SH-SY5Y (cell line): ENCODE measurements around the gene STAT3.

ENCODE experiments used
- GATA2 ChIP-seq: IDR thresholded peaks from 2 replicates; pipeline ENCODE4 v1.6.1; 2011; ENCODE audit warnings: mild to moderate bottlenecking, low read depth, low read length
- GATA3 ChIP-seq: IDR thresholded peaks from 2 replicates; pipeline ENCODE4 v1.6.1; 2011; ENCODE audit warnings: low read depth, mild to moderate bottlenecking, low read length, moderate library complexity

STAT3 gene

DNA sequence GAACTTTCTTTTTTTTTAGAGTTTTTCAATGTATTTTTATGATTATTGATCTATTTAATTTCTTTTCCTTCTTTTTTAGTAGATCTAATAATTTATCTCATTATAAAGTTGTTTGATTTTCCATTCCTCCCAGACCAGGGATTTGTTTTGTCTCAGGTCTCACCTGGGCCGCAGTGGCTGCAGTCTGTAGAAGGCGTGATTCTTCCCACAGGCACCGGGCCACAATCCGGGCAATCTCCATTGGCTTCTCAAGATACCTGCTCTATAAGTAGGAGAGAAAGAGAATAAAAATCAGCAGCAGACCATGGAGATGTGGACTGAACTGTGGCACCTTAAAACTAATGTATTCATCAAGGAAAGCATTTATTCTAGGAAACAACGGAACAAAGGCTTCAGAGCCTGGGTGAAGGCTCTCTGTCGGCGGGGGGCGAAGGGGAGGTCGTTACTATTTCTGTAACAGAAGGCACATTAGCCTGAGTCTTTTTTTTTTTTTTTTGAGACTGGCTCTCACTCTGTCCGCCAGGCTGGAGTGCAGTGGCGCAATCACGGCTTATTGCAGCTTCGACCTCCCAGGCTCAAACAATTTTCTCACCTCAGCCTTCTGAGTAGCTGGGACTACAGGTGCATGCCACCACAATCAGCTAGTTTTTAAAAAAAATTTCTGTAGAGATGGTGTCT is 42.7 kb downstream of the STAT3 start:
- TF ChIP-seq GATA2, result no peak
- no peak for TF ChIP-seq GATA3

DNA sequence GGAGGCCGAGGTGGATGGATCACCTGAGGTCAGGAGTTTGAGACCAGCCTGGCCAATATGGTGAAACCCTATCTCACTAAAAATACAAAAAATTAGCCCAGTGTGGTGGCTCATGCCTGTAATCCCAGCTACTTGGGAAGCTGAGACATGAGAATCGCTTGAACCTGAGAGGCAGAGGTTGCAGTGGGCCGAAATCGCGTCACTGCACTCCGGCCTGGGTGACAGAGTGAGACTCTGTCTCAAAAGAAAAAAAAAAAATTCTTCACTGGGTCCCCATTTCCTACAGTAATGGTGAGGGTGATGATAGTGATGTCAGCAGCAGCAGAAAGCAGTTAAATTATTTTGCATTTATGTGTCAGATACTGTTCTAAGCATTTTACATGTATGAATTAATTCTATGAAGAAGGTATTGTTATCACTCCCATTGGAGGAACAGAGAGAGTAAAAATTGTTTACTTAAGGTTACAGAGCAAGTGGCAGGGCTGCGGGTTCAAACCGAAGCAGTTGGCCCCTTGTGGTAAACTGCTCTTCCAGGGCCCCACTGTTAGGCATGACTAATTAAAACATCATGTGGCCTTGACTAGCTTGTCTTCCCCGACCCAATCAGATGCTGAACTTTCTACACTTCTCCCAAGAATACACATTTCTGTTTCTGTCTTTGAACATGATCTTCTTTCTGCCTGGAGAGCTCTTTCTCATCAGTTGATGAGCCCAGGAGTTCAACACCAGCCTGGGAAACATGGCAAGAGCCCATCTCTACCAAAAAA is 45.8 kb downstream of the STAT3 start:
- TF ChIP-seq GATA3 (no peak), GATA2 (no peak)

DNA sequence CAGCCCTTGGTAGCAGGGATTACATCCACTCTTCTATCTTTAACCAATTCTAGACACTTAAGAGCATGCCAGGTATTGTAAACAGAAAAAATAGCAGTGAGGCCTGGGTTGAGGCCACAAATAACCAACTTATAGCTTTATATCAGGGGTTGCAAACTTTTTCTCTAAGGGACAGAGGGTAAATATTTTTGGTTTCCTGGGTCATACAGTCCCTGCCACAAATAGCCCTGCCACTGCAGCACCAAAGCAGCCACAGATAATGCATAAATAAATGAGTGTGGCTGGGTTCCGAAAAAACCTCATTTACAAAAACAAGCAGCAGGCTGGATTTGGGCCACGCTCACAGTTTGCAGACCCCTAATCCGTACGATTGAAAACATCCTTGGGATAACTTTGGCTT is 46.7 kb downstream of the STAT3 start:
- TF ChIP-seq GATA3 (no peak), GATA2 (no peak)

DNA sequence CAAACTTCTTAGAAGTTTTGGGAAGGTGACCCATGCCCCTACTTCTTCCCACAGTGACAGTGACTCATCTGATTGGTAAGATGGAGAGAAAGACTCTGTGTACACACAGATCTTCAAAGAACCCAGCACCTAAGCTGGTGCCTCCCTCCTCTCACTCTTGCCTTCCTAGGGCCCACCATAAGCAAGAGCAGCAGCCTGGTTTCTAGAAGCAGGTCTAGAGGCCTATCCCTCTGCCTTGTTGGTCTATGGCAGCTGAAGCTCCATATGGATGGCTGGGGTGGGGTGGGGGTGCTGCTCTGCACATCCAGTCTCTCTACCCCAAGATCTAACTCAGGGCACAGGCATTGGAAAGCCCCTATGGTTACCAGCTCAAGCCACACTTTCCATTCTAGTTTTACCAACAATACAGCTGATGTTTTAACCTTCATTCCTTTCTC is 47.5 kb downstream of the STAT3 start:
- no peak for TF ChIP-seq GATA2
- TF ChIP-seq GATA3, result no peak

DNA sequence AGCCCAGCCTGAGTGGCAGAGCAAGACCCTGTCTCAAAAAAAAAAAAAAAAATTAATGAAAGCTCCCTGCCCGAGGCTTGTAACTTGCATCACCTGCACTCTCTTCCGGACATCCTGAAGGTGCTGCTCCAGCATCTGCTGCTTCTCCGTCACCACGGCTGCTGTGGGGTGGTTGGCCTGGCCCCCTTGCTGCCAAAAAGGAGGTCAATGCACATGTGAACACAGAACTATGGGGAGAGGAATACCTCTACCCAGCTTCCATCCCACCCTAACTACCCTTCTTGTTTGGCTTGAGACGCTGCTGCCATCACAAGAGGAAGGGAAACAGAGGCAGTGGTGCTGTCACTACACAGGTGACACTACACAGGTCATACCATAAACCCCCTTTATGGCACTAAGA is 49.0 kb downstream of the STAT3 start:
- TF ChIP-seq GATA3 (no peak), GATA2 (no peak)

DNA sequence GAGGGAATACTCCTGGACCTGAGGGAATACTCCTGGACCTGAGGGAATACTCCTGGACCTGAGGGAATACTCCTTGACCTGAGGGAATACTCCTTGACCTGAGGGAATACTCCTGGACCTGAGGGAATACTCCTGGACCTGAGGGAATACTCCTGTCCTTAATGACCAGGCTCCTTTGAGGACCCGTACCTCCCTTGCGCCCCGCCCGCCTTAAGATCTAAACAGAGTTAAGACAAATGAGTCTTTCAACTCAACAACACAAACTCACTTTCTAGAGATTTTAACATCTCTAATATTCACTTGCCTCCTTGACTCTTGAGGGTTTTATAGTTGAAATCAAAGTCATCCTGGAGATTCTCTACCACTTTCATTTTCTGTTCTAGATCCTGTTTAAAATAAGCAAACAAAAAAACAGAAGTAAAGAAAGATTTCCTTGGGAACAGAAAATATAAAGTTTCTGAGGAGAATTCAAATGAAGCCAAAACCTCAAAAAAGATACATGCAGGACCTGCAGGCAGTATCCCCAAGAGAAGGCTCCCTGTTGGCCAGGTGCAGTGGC is 49.7 kb downstream of the STAT3 start:
- TF ChIP-seq GATA2 (no peak), GATA3 (no peak)

DNA sequence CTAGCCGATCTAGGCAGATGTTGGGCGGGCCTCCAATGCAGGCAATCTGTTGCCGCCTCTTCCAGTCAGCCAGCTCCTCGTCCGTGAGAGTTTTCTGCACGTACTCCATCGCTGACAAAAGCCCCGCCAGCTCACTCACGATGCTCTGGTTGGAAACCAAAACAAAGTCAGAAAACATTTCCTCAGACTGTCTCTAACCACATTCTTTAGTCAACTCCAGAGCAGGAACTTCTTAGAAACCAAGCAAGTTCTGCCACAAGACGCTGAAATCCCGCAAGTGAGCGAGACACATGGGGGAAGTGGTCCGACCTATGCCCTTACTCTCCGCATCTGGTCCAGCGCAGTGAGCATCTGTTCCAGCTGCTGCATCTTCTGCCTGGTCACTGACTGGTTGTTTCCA is 50.8 kb downstream of the STAT3 start:
- TF ChIP-seq GATA2, result no peak

DNA sequence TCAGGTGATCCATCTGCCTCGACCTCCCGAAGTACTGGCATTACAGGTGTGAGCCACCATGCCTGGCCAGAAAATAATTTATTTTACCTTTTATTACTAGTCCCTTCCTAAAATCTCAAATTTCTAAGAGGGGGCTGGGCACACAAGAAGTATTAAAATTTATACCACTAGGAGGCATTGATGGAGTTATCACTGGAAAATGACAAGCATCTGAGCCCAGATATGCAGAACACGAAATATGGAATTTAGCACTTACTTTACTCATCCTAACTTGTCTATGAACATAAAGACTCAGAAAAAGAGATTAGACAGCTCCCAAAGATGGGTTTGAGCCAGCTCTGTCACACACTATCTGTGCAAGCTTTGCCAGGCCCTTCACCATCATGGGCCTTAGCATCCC is 53.6 kb downstream of the STAT3 start:
- TF ChIP-seq GATA3 (no peak), GATA2 (no peak)

DNA sequence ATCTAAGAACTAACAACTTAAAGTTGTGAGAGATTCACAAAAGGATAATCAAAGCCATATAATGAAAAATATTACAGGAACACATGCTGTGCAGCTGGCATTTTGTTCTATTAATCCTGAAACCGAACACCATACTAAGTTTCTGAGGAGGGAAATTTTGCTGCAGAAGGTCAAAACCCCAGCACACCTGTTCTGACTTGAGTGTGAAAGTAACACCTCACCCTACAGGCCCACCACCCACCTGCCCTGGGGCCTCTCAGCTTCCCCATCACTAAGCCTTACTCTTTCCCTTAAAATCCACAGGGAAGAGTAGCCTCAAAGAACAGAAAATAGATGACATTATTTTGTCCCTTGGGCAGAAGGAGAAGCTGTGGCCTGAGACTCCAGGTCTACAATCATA is 55.2 kb downstream of the STAT3 start:
- no peak for TF ChIP-seq GATA3
- TF ChIP-seq GATA2, result no peak

DNA sequence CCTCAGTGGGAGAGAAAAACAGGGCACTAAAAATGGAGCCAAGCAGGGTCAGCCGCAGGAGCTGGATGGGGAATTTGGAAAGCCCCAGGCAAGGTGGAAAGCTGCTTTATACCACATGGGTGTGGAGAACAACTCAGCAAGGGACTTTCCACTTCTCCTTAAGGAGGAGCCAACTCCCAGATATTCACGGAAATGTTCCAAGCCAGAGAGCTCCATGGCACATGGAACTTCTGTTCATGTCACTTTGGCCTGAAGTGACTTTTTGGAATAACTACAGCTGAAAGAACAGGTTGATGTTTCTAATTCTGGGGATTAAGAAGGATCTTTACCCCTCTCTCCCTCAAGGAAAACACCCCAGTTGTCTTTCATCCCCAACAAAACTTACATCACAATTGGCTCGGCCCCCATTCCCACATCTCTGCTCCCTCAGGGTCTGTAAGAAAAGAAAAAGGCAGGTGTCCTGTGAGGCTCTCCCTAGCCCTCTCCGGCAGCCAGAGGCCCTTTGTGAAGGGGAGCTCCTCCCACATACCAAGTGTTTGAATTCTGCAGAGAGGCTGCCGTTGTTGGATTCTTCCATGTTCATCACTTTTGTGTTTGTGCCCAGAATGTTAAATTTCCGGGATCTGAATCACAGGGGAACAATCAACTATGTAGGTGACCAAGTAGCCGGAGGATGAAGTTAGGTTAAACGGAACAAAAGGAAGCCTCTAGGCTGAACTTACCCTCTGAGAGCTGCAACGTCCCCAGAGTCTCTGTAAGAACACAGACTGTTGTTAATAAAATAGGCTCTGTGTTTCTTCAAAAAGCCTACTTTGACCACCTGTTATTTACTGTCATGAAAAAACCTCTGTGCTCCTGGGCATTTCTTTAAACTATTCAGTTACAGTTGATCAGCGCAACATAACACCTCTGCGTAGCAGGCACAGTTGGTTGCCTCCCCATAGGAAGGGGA is 58.9 kb downstream of the STAT3 start:
- TF ChIP-seq GATA2 (no peak), GATA3 (no peak)

DNA sequence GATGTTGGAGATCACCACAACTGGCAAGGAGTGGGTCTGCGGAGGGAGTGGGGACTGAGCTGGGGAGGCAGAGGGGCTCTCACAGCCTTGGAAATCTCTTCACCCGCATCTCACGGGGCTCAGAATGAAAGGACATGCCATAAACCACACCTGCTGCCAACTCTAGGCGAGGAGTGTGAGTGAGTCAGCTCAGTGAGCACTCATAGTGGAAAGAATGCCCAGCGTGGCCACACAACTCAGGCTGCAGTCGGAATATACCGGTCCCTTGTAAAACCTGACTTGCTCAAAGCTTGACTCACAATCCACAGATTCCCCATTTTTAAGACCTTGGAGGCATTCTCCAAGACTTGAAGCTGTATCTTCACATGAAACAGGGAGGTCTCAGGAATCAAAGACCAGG is 63.2 kb downstream of the STAT3 start:
- TF ChIP-seq GATA2, result no peak
- TF ChIP-seq GATA3, result no peak

DNA sequence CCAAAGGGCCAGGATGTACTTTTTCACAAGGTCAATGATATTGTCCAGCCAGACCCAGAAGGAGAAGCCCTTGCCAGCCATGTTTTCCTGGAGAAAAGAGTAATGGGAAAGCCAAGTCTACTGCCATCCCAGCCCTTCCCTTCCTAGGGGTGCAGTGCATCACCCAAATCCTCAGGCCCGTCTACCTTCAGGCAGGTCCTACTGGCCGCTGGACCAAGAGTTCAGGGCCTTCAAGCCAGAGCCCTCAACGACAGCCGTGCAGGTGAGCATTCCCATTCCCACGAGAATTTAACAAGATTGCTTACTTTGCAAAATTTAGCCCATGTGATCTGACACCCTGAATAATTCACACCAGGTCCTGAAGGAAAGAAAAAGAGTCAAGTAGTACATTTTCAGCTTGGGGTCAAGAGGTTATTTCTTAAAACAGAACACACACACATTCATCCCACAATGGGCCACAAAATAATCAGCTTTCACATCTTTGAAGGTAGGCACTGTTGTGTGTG is 64.9 kb downstream of the STAT3 start:
- TF ChIP-seq GATA3 (no peak), GATA2 (no peak)

DNA sequence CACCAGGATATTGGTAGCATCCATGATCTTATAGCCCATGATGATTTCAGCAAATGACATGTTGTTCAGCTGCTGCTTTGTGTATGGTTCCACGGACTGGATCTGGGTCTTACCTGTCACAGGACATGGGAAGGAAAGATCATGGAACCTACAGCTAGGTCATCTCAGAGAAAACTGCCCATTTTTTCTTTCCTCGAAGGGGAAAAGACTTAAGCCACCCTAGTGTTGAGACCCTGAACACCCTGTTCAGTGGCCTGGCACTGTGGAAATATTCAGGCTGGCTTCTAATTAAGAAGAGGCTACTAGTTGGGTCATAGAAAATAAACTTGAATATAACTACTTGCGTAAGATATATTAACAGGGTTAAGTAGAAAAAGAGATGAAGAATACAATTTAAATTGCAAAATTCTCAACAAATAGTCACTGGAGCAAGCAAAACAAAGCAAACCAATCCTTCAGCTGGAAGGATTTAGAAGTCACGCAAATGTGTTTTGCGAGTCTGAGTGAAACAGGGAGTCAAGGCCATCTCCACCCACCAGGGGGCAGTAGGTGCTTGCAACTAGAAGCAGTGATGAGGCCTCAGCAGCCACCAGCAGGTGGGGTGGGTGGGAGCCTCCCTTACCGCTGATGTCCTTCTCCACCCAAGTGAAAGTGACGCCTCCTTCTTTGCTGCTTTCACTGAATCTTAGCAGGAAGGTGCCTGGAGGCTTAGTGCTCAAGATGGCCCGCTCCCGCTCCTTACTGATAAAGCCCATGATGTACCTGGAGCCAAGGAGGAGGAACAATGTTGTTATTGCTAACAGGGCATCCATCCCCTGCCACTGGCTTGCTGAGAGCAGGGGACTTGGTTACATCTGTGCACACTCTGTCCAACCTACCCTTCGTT is 65.6 kb downstream of the STAT3 start:
- TF ChIP-seq GATA3 (no peak), GATA2 (no peak)
